Endothelial cell of umbilical vein (primary cell): ENCODE measurements around the gene MBIP. TPM values are rescaled to one million over a fixed set of nuclear protein-coding genes. Genes with fewer than 3 reads are reported as not detected.

Experiments used
- BruUV-seq: library from RNA; stranded (reverse); fragments of 400-500 nt; replicated peaks from 2 replicates; lab custom pipeline; 2021; lab: Mats Ljungman, UMichigan
- CTCF ChIA-PET: fragments of 300-600, 350-600 bp; sonication (Branson Sonifier 250); formaldehyde crosslinking; loops from one replicate; lab custom pipeline; 2021; ENCODE audit warnings: antibody characterized with exemption, inconsistent platforms; lab: Charles Lee
- POLR2A ChIA-PET: fragments of 300-600, 350-600 bp; sonication (Branson Sonifier 250); formaldehyde crosslinking; loops from one replicate; lab custom pipeline; 2021; ENCODE audit warnings: antibody characterized with exemption, inconsistent platforms; lab: Charles Lee
- DNase-seq: peaks from one replicate; pipeline ENCODE4 v3.0.0-alpha.2; 2011; ENCODE audit warnings: low read depth, low spot score
- FAIRE-seq: peaks from 2 replicates; lab custom pipeline; 2011; peaks lifted over from hg19 to GRCh38; lab: Jason Lieb, UNC
- H2AFZ ChIP-seq: 2 replicates; pipeline ENCODE4 v1.6.0; 2012; ENCODE audit warnings: low read depth, low read length, control low read depth, inconsistent platforms
- H3K27ac ChIP-seq: 2 replicates; pipeline ENCODE4 v1.5.1; 2011; ENCODE audit warnings: low read depth, mild to moderate bottlenecking, control low read depth, low read length, moderate library complexity; ENCODE audit not compliant: insufficient read depth
- H3K27me3 ChIP-seq, 2 experiments: 2 replicates each; pipeline versions ENCODE4 v1.6.0 to v1.6.1; 2011; ENCODE audit warnings: low read length in 2 of 2, mixed read lengths in 1 of 2; ENCODE audit not compliant: control insufficient read depth in 2 of 2, insufficient read depth in 2 of 2
- H3K36me3 ChIP-seq, 2 experiments: 2 replicates in 1 of 2; 3 replicates in 1 of 2; pipeline ENCODE4 v1.5.1; 2011; ENCODE audit warnings: low read length in 2 of 2, mild to moderate bottlenecking in 1 of 2, moderate library complexity in 1 of 2; ENCODE audit not compliant: control insufficient read depth in 2 of 2, insufficient read depth in 2 of 2; ENCODE audit errors: extremely low read depth in 1 of 2
- H3K4me1 ChIP-seq: 3 replicates; pipeline ENCODE4 v1.5.1; 2011; ENCODE audit warnings: mild to moderate bottlenecking, low read length; ENCODE audit not compliant: control insufficient read depth, insufficient read depth; ENCODE audit errors: extremely low read depth
- H3K4me2 ChIP-seq: 2 replicates; pipeline ENCODE4 v1.6.1; 2011; ENCODE audit warnings: low read length, control low read depth, mixed read lengths; ENCODE audit not compliant: insufficient read depth
- H3K4me3 ChIP-seq, 3 experiments: fragments of 200-600 bp in 1 of 3; sonication (generic), shearing (Covaris generic) in 1 of 3; replicated peaks in 1 of 3; 2 replicates each; pipeline ENCODE4 v1.5.1; 2011 to 2016; ENCODE audit warnings: control low read depth in 3 of 3, low read length in 3 of 3, mild to moderate bottlenecking in 2 of 3, inconsistent platforms in 1 of 3, low read depth in 1 of 3, moderate library complexity in 1 of 3; ENCODE audit not compliant: insufficient read depth in 1 of 3
- H3K79me2 ChIP-seq: 2 replicates; pipeline ENCODE4 v1.6.0; 2012; ENCODE audit warnings: low read length, inconsistent platforms; ENCODE audit not compliant: control insufficient read depth, insufficient read depth
- H3K9ac ChIP-seq: replicated peaks from 2 replicates; pipeline ENCODE3; 2011; ENCODE audit warnings: low read length, control low read depth; ENCODE audit not compliant: insufficient read depth; ENCODE audit errors: extremely low read depth
- H3K9me1 ChIP-seq: replicated peaks from 3 replicates; pipeline ENCODE4 v1.6.0; 2011; ENCODE audit warnings: mild to moderate bottlenecking, low read length; ENCODE audit not compliant: control insufficient read depth, insufficient read depth; ENCODE audit errors: extremely low read depth
- H3K9me3 ChIP-seq: replicated peaks from 2 replicates; pipeline ENCODE4 v1.5.1; 2012; ENCODE audit warnings: low read length, inconsistent platforms; ENCODE audit not compliant: control insufficient read depth, insufficient read depth
- H4K20me1 ChIP-seq: replicated peaks from 2 replicates; pipeline ENCODE3; 2011; ENCODE audit warnings: mild to moderate bottlenecking, low read length; ENCODE audit not compliant: control insufficient read depth, insufficient read depth; ENCODE audit errors: extremely low read depth
- CTCF ChIP-seq, 2 donors: IDR thresholded peaks; 1 replicate in 1 of 2; 2 replicates in 1 of 2; pipeline ENCODE4 v1.5.1; 2011; ENCODE audit warnings: low read length in 2 of 2, mild to moderate bottlenecking in 2 of 2, moderate library complexity in 2 of 2, control low read depth in 1 of 2, inconsistent platforms in 1 of 2, low read depth in 1 of 2; ENCODE audit not compliant: insufficient read depth in 1 of 2; ENCODE audit errors: extremely low read depth in 1 of 2
- EZH2 ChIP-seq: IDR thresholded peaks from 2 replicates; pipeline ENCODE4 v1.6.1; 2012; ENCODE audit warnings: borderline replicate concordance, low read depth, mild to moderate bottlenecking, moderate library complexity, low read length, inconsistent platforms; ENCODE audit not compliant: severe bottlenecking
- FOS ChIP-seq: IDR thresholded peaks from 2 replicates; pipeline ENCODE4 v1.6.1; 2011; ENCODE audit warnings: mild to moderate bottlenecking, low read length, moderate library complexity, borderline replicate concordance; ENCODE audit not compliant: insufficient read depth
- GATA2 ChIP-seq: IDR thresholded peaks from 2 replicates; pipeline ENCODE4 v1.7.0; 2011; ENCODE audit warnings: low read depth, mild to moderate bottlenecking, moderate library complexity, mixed read lengths, low read length; ENCODE audit not compliant: insufficient read length, insufficient read depth
- JUN ChIP-seq: IDR thresholded peaks from 2 replicates; pipeline ENCODE4 v1.6.1; 2011; ENCODE audit warnings: borderline replicate concordance, low read depth; ENCODE audit not compliant: insufficient read length, insufficient read depth
- MAX ChIP-seq: IDR thresholded peaks from 2 replicates; pipeline ENCODE4 v1.6.1; 2011; ENCODE audit not compliant: insufficient read depth, insufficient read length
- MYC ChIP-seq: IDR thresholded peaks from one replicate; pipeline ENCODE4 v1.6.1; 2011; ENCODE audit warnings: mild to moderate bottlenecking, low read depth, low read length
- POLR2A ChIP-seq: IDR thresholded peaks from 2 replicates; pipeline ENCODE4 v1.6.1; 2012; ENCODE audit warnings: low read depth, mild to moderate bottlenecking, control low read depth, low read length
- POLR2AphosphoS5 ChIP-seq: IDR thresholded peaks from 2 replicates; pipeline ENCODE4 v1.6.1; 2012; ENCODE audit warnings: low read depth, mild to moderate bottlenecking, control low read depth, low read length, moderate library complexity; ENCODE audit not compliant: insufficient read depth
- dilution Hi-C: fragments of 300-500 bp; cut with MboI; formaldehyde crosslinking; loops from one replicate; pipeline ENCODE4 v1.15.0; 2019; ENCODE audit warnings: low sequenced_read_pairs; ENCODE audit not compliant: extremely low pct_ligation_motif_present
- intact Hi-C: fragments of 100-400 bp; cut with micrococcal nuclease; formaldehyde crosslinking; loops from one replicate; pipeline ENCODE4 v1.10.0; 2022
- polyA plus RNA-seq, 4 experiments: library from polyadenylated mRNA; depleted of rRNA in 3 of 4; stranded (reverse) in 3 of 4; unstranded in 1 of 4; fragments of >200 nt; gene quantifications; 2 replicates each; pipeline versions ENCODE4 v1.2.1 to v1.2.3, GENCODE V29; 2011 to 2012; ENCODE audit warnings: missing spikeins in 1 of 4
- total RNA-seq: library from RNA; stranded (reverse); gene quantifications from 2 replicates; pipeline ENCODE4 v1.2.3, GENCODE V29; 2021

MBIP gene
- total and polyA plus RNA-seq, 2 donors (not counting 3 experiments of a cell fraction or from before 2014, with no cell fraction given) = 8.8 to 14.5 TPM

GRCh38 chr14:36271222-36271621, 49.2 kb downstream of the MBIP start:
- ChIA-PET POLR2A (no interaction called here), CTCF (no interaction called here)
- no peaks in the 10 kb centered on the region for H3K9me3 ChIP-seq
- no peak for FAIRE-seq
- dilution Hi-C loops = no loop called here
- H3K27me3 ChIP-seq = peaks cover 28 to 52% of the 10 kb centered on the region in 2 experiments
- DNase-seq = no peak
- no peaks in the 10 kb centered on the region for H3K36me3 ChIP-seq
- H3K27ac ChIP-seq = no peak overlapping the region
- TF ChIP-seq POLR2AphosphoS5 (no peak), MYC (no peak), MAX (no peak), EZH2 (no peak), POLR2A (no peak), JUN (no peak), GATA2 (no peak), CTCF (IDR thresholded peaks at IDR 0.05; ENCODE audit: extremely low read depth in 1 of 2, insufficient read depth in 1 of 2, low read depth in 1 of 2, low read length in 2 of 2) (no peak), FOS (no peak)
- no peaks in the 10 kb centered on the region for H4K20me1 ChIP-seq
- H2AFZ ChIP-seq = no peak overlapping the region
- no peaks in the 10 kb centered on the region for H3K9me1 ChIP-seq
- intact Hi-C loops = no loop called here
- BruUV-seq = no TSS peak
- H3K4me2 ChIP-seq = no peak overlapping the region
- H3K79me2 ChIP-seq = no peaks in the 10 kb centered on the region
- no peak overlapping the region for H3K9ac ChIP-seq
- no peaks in the 10 kb centered on the region for H3K4me1 ChIP-seq
- H3K4me3 ChIP-seq = no peak overlapping the region
